Liver (tissue), 9 donors: ENCODE results near the gene SKA3. TPM values are rescaled to one million over a fixed set of nuclear protein-coding genes. Genes with fewer than 3 reads are reported as not detected.

Source experiments
- DNase-seq: peaks from one replicate; pipeline ENCODE4 v3.0.0-alpha.2; 2017; ENCODE audit warnings: low spot score
- H3K27ac ChIP-seq, 2 donors: one replicate each; pipeline ENCODE4 v1.7.0; 2013; ENCODE audit warnings: inconsistent platforms in 2 of 2, low read length in 2 of 2, control low read depth in 1 of 2, low read depth in 1 of 2, mild to moderate bottlenecking in 1 of 2
- H3K27me3 ChIP-seq, 4 donors: one replicate each; pipeline versions ENCODE4 v1.6.1 to v1.7.0; 2013; ENCODE audit warnings: low read length in 3 of 4, inconsistent platforms in 1 of 4, mild to moderate bottlenecking in 1 of 4, moderate library complexity in 1 of 4; ENCODE audit not compliant: control insufficient read depth in 4 of 4, insufficient read depth in 4 of 4
- H3K36me3 ChIP-seq, 4 donors: one replicate each; pipeline versions ENCODE4 v1.6.1 to v1.7.0; 2013; ENCODE audit warnings: low read length in 3 of 4, mild to moderate bottlenecking in 3 of 4, low read depth in 1 of 4, moderate library complexity in 1 of 4; ENCODE audit not compliant: control insufficient read depth in 4 of 4, insufficient read depth in 3 of 4
- H3K4me1 ChIP-seq, 4 donors: one replicate each; pipeline versions ENCODE4 v1.6.1 to v1.7.0; 2013; ENCODE audit warnings: low read length in 3 of 4, mild to moderate bottlenecking in 3 of 4, moderate library complexity in 1 of 4; ENCODE audit not compliant: control insufficient read depth in 4 of 4, insufficient read depth in 4 of 4
- H3K4me3 ChIP-seq, 3 donors: one replicate each; pipeline versions ENCODE4 v1.6.1 to v1.7.0; 2013; ENCODE audit warnings: low read length in 3 of 3, control low read depth in 1 of 3, low read depth in 1 of 3, mild to moderate bottlenecking in 1 of 3
- H3K9ac ChIP-seq, 2 donors: one replicate each; pipeline ENCODE4 v1.7.0; 2013; ENCODE audit warnings: low read length in 2 of 2, mild to moderate bottlenecking in 2 of 2, moderate library complexity in 2 of 2, control low read depth in 1 of 2, low read depth in 1 of 2
- H3K9me3 ChIP-seq, 4 donors: one replicate each; pipeline versions ENCODE4 v1.6.1 to v1.7.0; 2013; ENCODE audit warnings: low read length in 3 of 4; ENCODE audit not compliant: control insufficient read depth in 4 of 4
- CTCF ChIP-seq: fragments of 150-350 bp; IDR thresholded peaks from 2 replicates; pipeline ENCODE4 v1.5.1; 2017; ENCODE audit warnings: improper control_type of control experiment, low read depth, low read length; ENCODE audit not compliant: missing input control
- EGR1 ChIP-seq, 2 donors: IDR thresholded peaks; 2 replicates each; pipeline ENCODE4 v1.6.1; 2016 to 2018; ENCODE audit warnings: antibody characterized with exemption in 2 of 2, low read depth in 2 of 2
- FOXA1 ChIP-seq: IDR thresholded peaks from 2 replicates; pipeline ENCODE4 v1.6.1; 2016; ENCODE audit warnings: antibody characterized with exemption
- FOXA2 ChIP-seq: IDR thresholded peaks from 2 replicates; pipeline ENCODE4 v1.6.1; 2016; ENCODE audit warnings: antibody characterized with exemption
- GABPA ChIP-seq, 2 donors: IDR thresholded peaks in 1 of 2; conservative IDR thresholded peaks in 1 of 2; 2 replicates each; pipeline ENCODE4 v1.6.1; 2016; ENCODE audit warnings: antibody characterized with exemption in 2 of 2, mild to moderate bottlenecking in 1 of 2, moderate library complexity in 1 of 2
- HNF4A ChIP-seq, 2 donors: conservative IDR thresholded peaks; 2 replicates each; pipeline ENCODE4 v1.6.1; 2016; ENCODE audit warnings: antibody characterized with exemption in 2 of 2, mild to moderate bottlenecking in 2 of 2
- HNF4G ChIP-seq: IDR thresholded peaks from 2 replicates; pipeline ENCODE4 v1.6.1; 2016; ENCODE audit warnings: antibody characterized with exemption
- JUND ChIP-seq, 2 donors: IDR thresholded peaks; 2 replicates each; pipeline ENCODE4 v1.6.1; 2016; ENCODE audit warnings: antibody characterized with exemption in 2 of 2
- MAX ChIP-seq: IDR thresholded peaks from 2 replicates; pipeline ENCODE4 v1.6.1; 2016; ENCODE audit warnings: antibody characterized with exemption
- RAD21 ChIP-seq, 2 donors: IDR thresholded peaks; 2 replicates each; pipeline ENCODE4 v1.6.1; 2016; ENCODE audit warnings: antibody characterized with exemption in 2 of 2, mild to moderate bottlenecking in 2 of 2
- REST ChIP-seq: IDR thresholded peaks from 2 replicates; pipeline ENCODE4 v1.6.1; 2016; ENCODE audit warnings: antibody characterized with exemption, mild to moderate bottlenecking
- RXRA ChIP-seq, 2 donors: IDR thresholded peaks; 2 replicates each; pipeline ENCODE4 v1.6.1; 2017 to 2018; ENCODE audit warnings: antibody characterized with exemption in 2 of 2, mild to moderate bottlenecking in 1 of 2
- SP1 ChIP-seq: IDR thresholded peaks from 2 replicates; pipeline ENCODE4 v1.6.1; 2018; ENCODE audit warnings: antibody characterized with exemption, mild to moderate bottlenecking
- TAF1 ChIP-seq: conservative IDR thresholded peaks from 2 replicates; pipeline ENCODE4 v1.6.1; 2016; ENCODE audit warnings: antibody characterized with exemption, mild to moderate bottlenecking
- YY1 ChIP-seq: IDR thresholded peaks from 2 replicates; pipeline ENCODE4 v1.6.1; 2016; ENCODE audit warnings: antibody characterized with exemption, mild to moderate bottlenecking
- ZBTB33 ChIP-seq: IDR thresholded peaks from 2 replicates; pipeline ENCODE4 v1.6.1; 2016; ENCODE audit warnings: antibody characterized with exemption
- WGBS: extraction: QIAGEN DNeasy Blood & Tissue Kit; methylation state at CpG from one replicate; pipeline ENCODE4 v1.1.7; 2013; 5-methylcytosine and 5-hydroxymethylcytosine counted together
- polyA plus RNA-seq, 2 donors: library from polyadenylated mRNA; stranded (reverse) in 1 of 2; unstranded in 1 of 2; fragments of 200-250 nt in 1 of 2; fragments of >200 nt in 1 of 2; fragmentation: Nextera tagmentation in 1 of 2; extraction: Ambion mirVana in 1 of 2; gene quantifications; one replicate each; pipeline versions ENCODE4 v1.2.1 to v1.2.3, GENCODE V29; 2013 to 2015
- total RNA-seq, 2 donors: library from RNA; depleted of rRNA; stranded (reverse); fragments of >200 nt; gene quantifications; one replicate each; pipeline ENCODE4 v1.2.3, GENCODE V29; 2014
- donor health status: healthy.
- donor health status: healthy.
- donor health status: healthy.
- donor health status: healthy.
- donor health status: healthy.

Gene SKA3
- total and polyA plus RNA-seq, 4 donors = under 0.01 to 4.9 (median 0.52) TPM

- no peaks in the 10 kb centered on the region for H3K4me1 ChIP-seq
- WGBS = 84% methylated on average over 5 of the region's 5 CpGs
- no peak overlapping the region for H3K4me3 ChIP-seq
- TF ChIP-seq TAF1 (no peak), JUND (IDR thresholded peaks at IDR 0.05) (no peak), FOXA1 (no peak), CTCF (no peak), HNF4G (no peak), RXRA (IDR thresholded peaks at IDR 0.05) (no peak), YY1 (no peak), ZBTB33 (no peak), FOXA2 (no peak), MAX (no peak), HNF4A (conservative IDR thresholded peaks at IDR 0.05) (no peak)
- H3K27ac ChIP-seq = no peak overlapping the region
- H3K27me3 ChIP-seq = no peaks in the 10 kb centered on the region
- peaks cover 5 to 16% (median 13%) of the 10 kb centered on the region in 4 donors for H3K36me3 ChIP-seq
- no peaks in the 10 kb centered on the region for H3K9me3 ChIP-seq
- H3K9ac ChIP-seq = no peak overlapping the region
- no peak for DNase-seq
Measured at GRCh38 chr13:21148557-21149258, 27.6 kb downstream of the SKA3 start.

GRCh38 chr13:21147827-21148226, 28.5 kb downstream of the SKA3 start:
- no peaks in the 10 kb centered on the region for H3K9me3 ChIP-seq
- H3K9ac ChIP-seq = no peak overlapping the region
- TF ChIP-seq YY1 = no peak
- H3K4me3 ChIP-seq = no peak overlapping the region
- H3K27me3 ChIP-seq = no peaks in the 10 kb centered on the region
- peaks cover 0 to 3% (median 2%) of the 10 kb centered on the region in 4 donors for H3K4me1 ChIP-seq
- no peak overlapping the region for H3K27ac ChIP-seq
- 91% methylated on average over 4 of the region's 4 CpGs for WGBS
- H3K36me3 ChIP-seq = peaks cover 7 to 19% (median 13%) of the 10 kb centered on the region in 4 donors
- DNase-seq = no peak

GRCh38 chr13:21142766-21143165, 33.6 kb downstream of the SKA3 start:
- DNase-seq = no peak
- peaks cover 4 to 16% (median 12%) of the 10 kb centered on the region in 4 donors for H3K36me3 ChIP-seq
- 96% methylated on average over 3 of the region's 3 CpGs for WGBS
- no peaks in the 10 kb centered on the region for H3K9me3 ChIP-seq
- peaks cover 8 to 20% (median 15%) of the 10 kb centered on the region in 4 donors for H3K4me1 ChIP-seq
- TF ChIP-seq RXRA (IDR thresholded peaks at IDR 0.05) (no peak), GABPA (IDR thresholded peaks at IDR 0.05 in 1 of 2, conservative IDR thresholded peaks at IDR 0.05 in 1 of 2) (no peak), SP1 (no peak), JUND (IDR thresholded peaks at IDR 0.05) (no peak), EGR1 (IDR thresholded peaks at IDR 0.05; ENCODE audit: low read depth in 2 of 2) (no peak), FOXA1 (no peak), FOXA2 (no peak), RAD21 (IDR thresholded peaks at IDR 0.05) (no peak), CTCF (no peak), REST (no peak)
- H3K4me3 ChIP-seq = no peak overlapping the region
- H3K9ac ChIP-seq = no peak overlapping the region
- no peak overlapping the region for H3K27ac ChIP-seq
- H3K27me3 ChIP-seq = no peaks in the 10 kb centered on the region
